ENCODE results near the gene SENP3.

DNA sequence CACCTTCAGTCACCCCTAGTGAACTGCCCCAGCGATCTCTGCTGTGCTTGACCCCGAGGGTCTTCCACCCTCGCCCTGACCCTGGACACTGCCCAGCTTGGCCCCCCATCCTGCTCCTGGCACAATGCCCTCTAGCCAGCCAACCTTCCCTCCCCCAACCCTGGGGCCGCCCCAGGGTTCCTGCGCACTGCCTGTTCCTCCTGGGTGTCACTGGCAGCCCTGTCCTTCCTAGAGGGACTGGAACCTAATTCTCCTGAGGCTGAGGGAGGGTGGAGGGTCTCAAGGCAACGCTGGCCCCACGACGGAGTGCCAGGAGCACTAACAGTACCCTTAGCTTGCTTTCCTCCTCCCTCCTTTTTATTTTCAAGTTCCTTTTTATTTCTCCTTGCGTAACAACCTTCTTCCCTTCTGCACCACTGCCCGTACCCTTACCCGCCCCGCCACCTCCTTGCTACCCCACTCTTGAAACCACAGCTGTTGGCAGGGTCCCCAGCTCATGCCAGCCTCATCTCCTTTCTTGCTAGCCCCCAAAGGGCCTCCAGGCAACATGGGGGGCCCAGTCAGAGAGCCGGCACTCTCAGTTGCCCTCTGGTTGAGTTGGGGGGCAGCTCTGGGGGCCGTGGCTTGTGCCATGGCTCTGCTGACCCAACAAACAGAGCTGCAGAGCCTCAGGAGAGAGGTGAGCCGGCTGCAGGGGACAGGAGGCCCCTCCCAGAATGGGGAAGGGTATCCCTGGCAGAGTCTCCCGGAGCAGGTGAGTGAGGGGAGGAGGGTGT, 3.0 kb upstream of the SENP3 start, which contains the start of gene TNFSF13:
- no peak for TF ChIP-seq CTCF (IDR thresholded peaks at IDR 0.05)
- TF ChIP-seq POLR2A (IDR thresholded peaks at IDR 0.05) = no peak
- TF ChIP-seq POLR2AphosphoS5 (IDR thresholded peaks at IDR 0.05) = no peak
- no peak for TF ChIP-seq EP300 (IDR thresholded peaks at IDR 0.05)

Data from suprapubic skin (tissue), 4 donors.